GM21825 (cell line): ENCODE measurements around the gene MYO15B.

Source experiments
- ATAC-seq: cut with Tn5 transposase; IDR thresholded peaks from one replicate; pipeline ENCODE4 v1.9.1; 2021; ENCODE audit warnings: mild to moderate bottlenecking, moderate library complexity; ENCODE audit not compliant: unreplicated experiment

Gene MYO15B

DNA sequence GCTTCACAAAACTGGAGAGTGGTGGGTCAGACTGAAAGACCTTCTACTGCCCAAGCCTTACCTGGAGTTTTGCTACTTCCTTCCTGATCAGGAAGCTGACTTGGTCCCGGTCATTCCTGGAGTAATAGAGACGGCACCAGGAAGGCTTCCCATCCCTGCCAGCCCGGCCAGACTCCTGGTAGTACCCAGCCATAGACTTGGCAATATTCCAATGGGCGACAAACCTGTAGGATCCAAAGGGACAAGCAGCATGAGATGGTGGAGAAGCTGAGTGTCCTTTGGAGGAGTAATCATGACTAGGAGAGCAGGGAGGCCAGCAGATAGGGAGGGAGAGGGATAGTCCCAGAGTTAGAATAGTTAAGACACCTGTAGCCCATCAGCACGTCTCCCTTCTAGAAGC lies 70.6 kb downstream of the MYO15B start:
- ATAC-seq: no peak

DNA sequence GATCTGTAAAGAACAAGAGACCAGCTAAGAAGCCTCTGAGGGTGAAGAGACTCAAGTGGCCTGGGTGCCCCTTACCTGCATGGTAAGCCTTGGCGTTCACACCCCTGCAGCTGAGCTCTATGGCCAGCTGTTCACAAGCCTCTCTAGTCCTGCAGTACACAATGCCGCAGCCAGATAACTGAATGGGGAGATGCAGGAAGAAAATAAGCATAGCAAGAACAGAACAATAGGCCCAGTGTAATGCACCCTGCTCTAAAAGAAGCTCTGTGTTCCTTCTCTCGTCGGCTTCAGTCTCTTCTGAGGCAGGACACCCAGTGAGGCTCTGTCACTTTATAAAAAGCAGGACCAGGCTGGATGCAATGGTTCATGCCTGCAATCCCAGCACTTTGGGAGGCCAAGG lies 73.9 kb downstream of the MYO15B start:
- no peak for ATAC-seq

DNA sequence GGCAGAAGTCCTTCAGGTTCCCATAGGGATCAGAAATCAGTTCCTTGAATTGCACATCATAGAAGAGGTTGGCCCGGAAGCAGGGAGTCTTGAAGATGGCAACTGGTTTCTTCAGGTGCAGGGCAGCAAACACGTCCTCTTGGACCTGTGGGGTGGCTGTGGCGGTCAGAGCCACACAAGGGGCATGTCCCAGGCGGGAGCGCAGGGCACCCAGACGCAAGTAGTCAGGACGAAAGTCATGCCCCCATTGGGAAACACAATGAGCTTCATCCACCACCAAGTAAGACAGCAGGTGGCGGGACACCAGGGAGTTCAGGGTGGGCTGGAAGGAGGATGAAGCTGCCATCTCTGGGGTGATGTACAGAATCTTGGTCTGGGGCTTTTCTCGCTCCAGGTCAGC lies 74.9 kb downstream of the MYO15B start:
- no peak for ATAC-seq

GRCh38 chr17:75664099-75664549 lies 76.5 kb downstream of the MYO15B start:
- peak; percentile 52 for ATAC-seq

- no peak for ATAC-seq
Observed at GRCh38 chr17:75665981-75666380, 78.4 kb downstream of the MYO15B start.

GRCh38 chr17:75666959-75667790 lies 79.6 kb downstream of the MYO15B start, which contains the start of the genes RECQL5 and SAP30BP:
Gene RECQL5 (minus strand): TSS chr17:75667154. CDS start chr17:75666557, 597 bp downstream.
Gene SAP30BP (plus strand): TSS chr17:75667338. CDS start chr17:75667373, 35 bp downstream.
- peak; percentile 67 for ATAC-seq

- ATAC-seq: no peak
Observed at GRCh38 chr17:75667825-75668224, 80.2 kb downstream of the MYO15B start.

DNA sequence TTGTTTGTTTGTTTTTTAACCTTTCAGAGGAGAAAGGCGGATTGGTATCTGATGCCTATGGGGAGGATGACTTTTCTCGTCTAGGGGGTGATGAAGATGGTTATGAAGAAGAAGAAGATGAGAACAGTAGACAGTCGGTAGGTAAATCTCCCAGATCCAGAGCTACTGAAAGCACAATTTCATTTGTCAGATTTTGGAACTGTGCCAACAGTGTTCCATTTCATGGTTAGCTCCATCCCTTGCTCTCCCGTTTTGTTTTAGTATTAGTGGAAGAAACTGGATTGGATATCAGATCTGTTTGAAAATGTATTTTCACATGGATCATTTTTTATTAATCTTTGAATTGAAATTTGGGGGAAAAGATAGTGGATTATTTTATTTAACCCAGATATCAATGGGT lies 80.9 kb downstream of the MYO15B start:
- ATAC-seq: no peak

DNA sequence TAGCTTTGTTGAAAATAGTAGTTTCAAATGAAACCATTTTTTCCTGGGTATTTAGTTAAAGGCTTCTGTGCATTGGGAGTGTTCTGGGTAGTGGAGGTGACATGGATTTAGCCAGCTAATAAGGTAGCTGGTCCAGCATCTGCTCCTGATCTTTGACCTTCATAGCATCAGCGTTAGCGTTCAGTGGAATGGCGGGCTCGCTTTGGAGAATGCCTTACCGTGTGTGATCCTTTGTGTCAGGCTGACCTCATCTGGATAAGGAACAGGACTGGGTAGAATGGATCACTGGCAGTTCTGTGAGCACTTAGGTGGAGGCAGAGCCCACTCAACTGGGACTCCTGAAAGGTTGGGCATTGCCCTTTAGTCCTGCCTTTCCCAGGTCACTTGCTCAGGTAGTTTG lies 83.3 kb downstream of the MYO15B start:
- no peak for ATAC-seq

- no peak for ATAC-seq
Observed at GRCh38 chr17:75672011-75672410, 84.4 kb downstream of the MYO15B start.

DNA sequence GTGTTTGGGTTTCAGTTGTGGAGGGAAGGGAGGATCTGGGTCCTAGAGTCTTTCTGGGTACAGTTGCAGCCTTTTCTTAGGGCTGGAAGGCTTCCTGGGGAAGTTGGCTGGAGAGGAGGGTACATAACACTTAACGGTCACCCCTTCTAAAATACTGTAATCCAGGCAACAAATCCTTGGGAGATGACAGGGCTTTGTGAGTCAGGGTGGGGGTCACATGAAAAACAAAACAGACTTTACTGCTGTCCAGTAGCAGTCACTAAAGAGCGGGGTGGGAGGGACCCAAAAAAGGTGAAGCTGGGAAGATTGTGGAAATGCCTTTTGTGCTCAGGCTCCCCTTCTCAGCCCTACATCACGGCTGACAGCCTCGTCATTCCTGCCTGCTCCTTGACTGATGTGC lies 85.9 kb downstream of the MYO15B start:
- ATAC-seq: no peak
